ENCODE results near the gene MORN1.

Gene MORN1

GRCh38 chr1:2326524-2326923 lies 64.8 kb downstream of the MORN1 start:
- FAIRE-seq (no peak), DNase-seq (ENCODE audit: insufficient read length, low spot score) (no peak)
- TF ChIP-seq, protein P1, sequence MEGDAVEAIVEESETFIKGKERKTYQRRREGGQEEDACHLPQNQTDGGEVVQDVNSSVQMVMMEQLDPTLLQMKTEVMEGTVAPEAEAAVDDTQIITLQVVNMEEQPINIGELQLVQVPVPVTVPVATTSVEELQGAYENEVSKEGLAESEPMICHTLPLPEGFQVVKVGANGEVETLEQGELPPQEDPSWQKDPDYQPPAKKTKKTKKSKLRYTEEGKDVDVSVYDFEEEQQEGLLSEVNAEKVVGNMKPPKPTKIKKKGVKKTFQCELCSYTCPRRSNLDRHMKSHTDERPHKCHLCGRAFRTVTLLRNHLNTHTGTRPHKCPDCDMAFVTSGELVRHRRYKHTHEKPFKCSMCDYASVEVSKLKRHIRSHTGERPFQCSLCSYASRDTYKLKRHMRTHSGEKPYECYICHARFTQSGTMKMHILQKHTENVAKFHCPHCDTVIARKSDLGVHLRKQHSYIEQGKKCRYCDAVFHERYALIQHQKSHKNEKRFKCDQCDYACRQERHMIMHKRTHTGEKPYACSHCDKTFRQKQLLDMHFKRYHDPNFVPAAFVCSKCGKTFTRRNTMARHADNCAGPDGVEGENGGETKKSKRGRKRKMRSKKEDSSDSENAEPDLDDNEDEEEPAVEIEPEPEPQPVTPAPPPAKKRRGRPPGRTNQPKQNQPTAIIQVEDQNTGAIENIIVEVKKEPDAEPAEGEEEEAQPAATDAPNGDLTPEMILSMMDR (IDR thresholded peaks at IDR 0.05; ENCODE audit: insufficient read depth, missing control alignments), result no peak

DNA sequence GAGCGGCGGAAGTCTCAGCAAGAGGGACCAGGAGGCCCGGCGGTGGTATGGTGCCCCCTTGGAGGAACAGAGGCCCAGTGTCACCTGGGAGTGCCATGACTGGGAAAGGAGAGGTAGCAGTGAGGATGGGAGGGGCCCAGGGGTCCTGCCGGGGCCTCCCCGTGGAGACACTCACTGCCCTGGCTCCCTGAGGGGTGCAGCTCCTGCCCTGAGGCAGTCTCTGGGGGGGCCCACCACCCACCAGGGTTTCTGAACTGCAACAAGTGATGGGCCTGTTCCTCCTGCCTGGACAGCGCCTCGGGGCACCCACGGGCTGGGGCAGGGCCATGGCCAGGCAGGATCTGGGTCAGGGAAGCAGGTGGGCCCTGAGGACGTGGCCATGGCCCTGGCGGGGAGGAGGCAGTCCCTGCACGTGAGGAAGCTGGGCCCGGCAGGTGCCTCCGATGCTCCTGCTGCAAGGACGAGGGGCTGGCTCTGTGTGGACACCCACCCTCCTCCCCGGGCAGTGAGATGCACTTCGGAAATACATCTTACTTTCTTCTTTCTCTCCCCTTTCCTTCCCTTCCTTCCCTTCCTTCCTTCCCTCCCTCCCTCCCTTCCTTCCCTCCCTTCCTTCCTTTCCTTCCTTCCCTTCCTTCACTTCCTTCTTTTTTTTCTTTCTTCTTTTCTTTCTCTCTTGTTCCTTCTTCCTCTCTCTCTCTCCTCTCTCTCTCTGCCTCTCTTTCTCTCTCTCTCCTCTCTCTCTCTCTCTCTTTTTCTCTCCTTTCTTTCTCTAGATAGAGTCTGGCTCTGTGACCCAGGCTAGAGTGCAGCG lies 66.6 kb downstream of the MORN1 start:
- no peak for DNase-seq (ENCODE audit: insufficient read length, low spot score)
- FAIRE-seq, result no peak
- TF ChIP-seq, protein P1 (IDR thresholded peaks at IDR 0.05; ENCODE audit: insufficient read depth, missing control alignments), result no peak

- no peak for FAIRE-seq
- TF ChIP-seq, protein P1 (IDR thresholded peaks at IDR 0.05; ENCODE audit: insufficient read depth, missing control alignments), result no peak
- DNase-seq (ENCODE audit: insufficient read length, low spot score), result no peak
Measured at GRCh38 chr1:2323451-2323974, 67.8 kb downstream of the MORN1 start.

- DNase-seq (ENCODE audit: insufficient read length, low spot score), result no peak
- TF ChIP-seq, protein P1 (IDR thresholded peaks at IDR 0.05; ENCODE audit: insufficient read depth, missing control alignments), result no peak
Measured at GRCh38 chr1:2322581-2323211, 68.7 kb downstream of the MORN1 start.

DNA sequence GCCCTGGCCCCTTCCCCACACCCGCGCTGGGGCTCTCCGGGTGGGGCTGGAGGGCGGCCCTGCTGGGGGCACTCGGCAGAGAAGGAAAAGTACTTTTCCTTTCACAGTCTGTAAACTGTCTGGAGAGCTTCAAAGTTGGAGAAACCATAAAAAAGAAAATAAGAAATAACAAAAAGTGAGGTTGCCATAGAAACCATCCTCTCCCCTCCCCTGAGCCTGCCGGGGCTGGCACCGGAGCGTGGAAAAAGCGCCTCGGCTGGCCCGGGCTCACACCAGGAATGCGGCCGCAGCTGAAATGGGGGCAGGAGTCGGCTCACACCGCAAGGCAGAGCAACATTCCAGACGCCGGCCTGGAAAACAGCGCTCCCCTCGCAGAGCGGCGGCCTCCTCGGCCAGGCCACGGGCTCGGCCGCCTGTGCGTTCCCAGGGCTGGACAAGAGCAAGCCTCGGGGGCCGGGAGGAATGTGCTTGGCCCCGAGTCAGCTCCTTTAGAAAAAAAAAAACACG lies 69.2 kb downstream of the MORN1 start:
- DNase-seq (ENCODE audit: insufficient read length, low spot score), result no peak
- no peak for FAIRE-seq
- TF ChIP-seq, protein P1 (IDR thresholded peaks at IDR 0.05; ENCODE audit: insufficient read depth, missing control alignments), result no peak

More at GRCh38 chr1:2322581-2323211, 68.7 kb downstream of the MORN1 start:
- FAIRE-seq, result no peak

GRCh38 chr1:2320760-2321667 lies 70.3 kb downstream of the MORN1 start:
- no peak for FAIRE-seq
- TF ChIP-seq, protein P1 (IDR thresholded peaks at IDR 0.05; ENCODE audit: insufficient read depth, missing control alignments), result no peak
- DNase-seq (ENCODE audit: insufficient read length, low spot score), result no peak

Data from D721Med (cell line).